Activated CD8-positive, alpha-beta memory T cell treated with anti-CD3 and anti-CD28 coated beads, Interleukin-2, amount 50 U/mL, for 24 hours (primary cell): Measurements from ENCODE around the gene HNRNPU.

Experiments used
- DNase-seq: peaks from one replicate; pipeline ENCODE4 v3.0.0-alpha.2; 2020; ENCODE audit errors: extremely low read depth

The HNRNPU gene

GRCh38 chr1:244862699-244863490 lies 1.4 kb downstream of the HNRNPU start:
- peak; percentile 94 for DNase-seq

GRCh38 chr1:244862354-244862698 lies 2.0 kb downstream of the HNRNPU start:
- DNase-seq = no peak

GRCh38 chr1:244861683-244862082 lies 2.7 kb downstream of the HNRNPU start:
- no peak for DNase-seq

GRCh38 chr1:244860914-244861610 lies 3.3 kb downstream of the HNRNPU start:
- DNase-seq = no peak

GRCh38 chr1:244860078-244860477 lies 4.3 kb downstream of the HNRNPU start:
- DNase-seq = no peak

GRCh38 chr1:244858357-244858756 lies 6.0 kb downstream of the HNRNPU start:
- DNase-seq = no peak

GRCh38 chr1:244857761-244858160 lies 6.6 kb downstream of the HNRNPU start:
- no peak for DNase-seq

- no peak for DNase-seq
Observed at GRCh38 chr1:244854865-244855578, 9.3 kb downstream of the HNRNPU start.

- no peak for DNase-seq
Observed at GRCh38 chr1:244854166-244854565, 10.2 kb downstream of the HNRNPU start.

GRCh38 chr1:244852694-244853093 lies 11.6 kb downstream of the HNRNPU start:
- DNase-seq = no peak

- no peak for DNase-seq
Observed at GRCh38 chr1:244851546-244852231, 12.7 kb downstream of the HNRNPU start.

GRCh38 chr1:244850896-244851295 lies 13.4 kb downstream of the HNRNPU start:
- DNase-seq = no peak

GRCh38 chr1:244850099-244850852 lies 14.1 kb downstream of the HNRNPU start:
- DNase-seq = no peak

GRCh38 chr1:244849189-244849866 lies 15.0 kb downstream of the HNRNPU start:
- DNase-seq = no peak

GRCh38 chr1:244846653-244847052 lies 17.7 kb downstream of the HNRNPU start:
- DNase-seq = no peak

GRCh38 chr1:244844155-244845121 lies 19.9 kb downstream of the HNRNPU start:
- no peak for DNase-seq

GRCh38 chr1:244843148-244843978 lies 21.0 kb downstream of the HNRNPU start:
- no peak for DNase-seq

GRCh38 chr1:244841273-244841927 lies 22.9 kb downstream of the HNRNPU start:
- DNase-seq = no peak
